KOPT-K1 (cell line): ENCODE measurements around the gene FZR1.
"Not testable (repeated sequence)": the region's sequence is repeated elsewhere in the genome, so short reads cannot be mapped to it uniquely, and the experiment has no call there.

Source experiments
- H3K27ac ChIP-seq: fragments of 200-600 bp; sonication (generic); 2 replicates; pipeline ENCODE4 v1.5.1; 2016; ENCODE audit warnings: antibody characterized with exemption, mild to moderate bottlenecking, low read depth, low read length; ENCODE audit not compliant: poor library complexity, severe bottlenecking
- H3K36me3 ChIP-seq: fragments of 200-600 bp; sonication (generic); 2 replicates; pipeline ENCODE4 v1.5.1; 2017; ENCODE audit warnings: antibody characterized with exemption, mild to moderate bottlenecking, low read length, moderate library complexity; ENCODE audit not compliant: insufficient read depth
- H3K9me3 ChIP-seq: fragments of 200-600 bp; sonication (generic); 2 replicates; pipeline ENCODE4 v1.5.1; 2017; ENCODE audit warnings: antibody characterized with exemption, low read length, mild to moderate bottlenecking; ENCODE audit not compliant: insufficient read depth, poor library complexity, severe bottlenecking

FZR1 gene

GRCh38 chr19:3563709-3564524 is 57.8 kb downstream of the FZR1 start:
- Histone ChIP-seq H3K36me3 (no peaks in the 10 kb centered on the region), H3K9me3 (no peaks in the 10 kb centered on the region), H3K27ac (no peak overlapping the region)

- no peaks in the 10 kb centered on the region for H3K36me3 ChIP-seq
- H3K27ac ChIP-seq, result no peak overlapping the region
- no peaks in the 10 kb centered on the region for H3K9me3 ChIP-seq
Observed at GRCh38 chr19:3565139-3565538, 59.0 kb downstream of the FZR1 start.

GRCh38 chr19:3570042-3570441 is 63.9 kb downstream of the FZR1 start:
- not testable (repeated sequence) for H3K36me3 ChIP-seq, H3K9me3 ChIP-seq, H3K27ac ChIP-seq

GRCh38 chr19:3570606-3571011 is 64.5 kb downstream of the FZR1 start:
- no peak overlapping the region for H3K27ac ChIP-seq
- H3K9me3 ChIP-seq, result no peaks in the 10 kb centered on the region
- peaks cover 9% of the 10 kb centered on the region for H3K36me3 ChIP-seq

- Histone ChIP-seq H3K9me3 (no peaks in the 10 kb centered on the region), H3K36me3 (peaks cover 9% of the 10 kb centered on the region), H3K27ac (peak overlapping the region; percentile 38)
Observed at GRCh38 chr19:3572132-3572854, 66.2 kb downstream of the FZR1 start.

- Histone ChIP-seq H3K27ac (peak within 1 kb of the TSS; percentile 65), H3K9me3 (no peaks in the 10 kb centered on the region), H3K36me3 (peaks cover 9% of the 10 kb centered on the region)
Observed at GRCh38 chr19:3572855-3573161, 66.7 kb downstream of the FZR1 start, which contains the start of gene HMG20B. HMG20B (plus strand) TSS chr19:3572944; CDS start chr19:3573310, 366 bp downstream.

- peak overlapping the region; percentile 65 for H3K27ac ChIP-seq
- peaks cover 9% of the 10 kb centered on the region for H3K36me3 ChIP-seq
- no peaks in the 10 kb centered on the region for H3K9me3 ChIP-seq
Observed at GRCh38 chr19:3573162-3573857, 67.2 kb downstream of the FZR1 start.

GRCh38 chr19:3573858-3574637 is 67.9 kb downstream of the FZR1 start:
- Histone ChIP-seq H3K27ac (peak overlapping the region; percentile 65), H3K9me3 (no peaks in the 10 kb centered on the region), H3K36me3 (peaks cover 9% of the 10 kb centered on the region)

GRCh38 chr19:3575260-3575741 is 69.2 kb downstream of the FZR1 start:
- Histone ChIP-seq H3K36me3 (peaks cover 9% of the 10 kb centered on the region), H3K9me3 (no peaks in the 10 kb centered on the region), H3K27ac (no peak overlapping the region)

GRCh38 chr19:3575949-3576673 is 70.0 kb downstream of the FZR1 start:
- Histone ChIP-seq H3K27ac (no peak overlapping the region), H3K9me3 (no peaks in the 10 kb centered on the region), H3K36me3 (peaks cover 9% of the 10 kb centered on the region)

- Histone ChIP-seq H3K36me3 (peaks cover 9% of the 10 kb centered on the region), H3K9me3 (no peaks in the 10 kb centered on the region), H3K27ac (no peak overlapping the region)
Observed at GRCh38 chr19:3576696-3577443, 70.8 kb downstream of the FZR1 start.

GRCh38 chr19:3577723-3578344 is 71.7 kb downstream of the FZR1 start:
- H3K36me3 ChIP-seq, result peaks cover 9% of the 10 kb centered on the region
- no peaks in the 10 kb centered on the region for H3K9me3 ChIP-seq
- no peak overlapping the region for H3K27ac ChIP-seq

- peaks cover 9% of the 10 kb centered on the region for H3K36me3 ChIP-seq
- H3K27ac ChIP-seq, result no peak overlapping the region
- no peaks in the 10 kb centered on the region for H3K9me3 ChIP-seq
Observed at GRCh38 chr19:3578390-3578789, 72.3 kb downstream of the FZR1 start.
